Lung (tissue), 12 donors: ENCODE data around the gene CSMD2. TPM values are rescaled to one million over a fixed set of nuclear protein-coding genes. Genes with fewer than 3 reads are reported as not detected.

Source experiments
- ATAC-seq: fragments of 200-7000 bp; cut with Tn5 transposase; one replicate; pipeline ENCODE4 v1.9.1; 2020; ENCODE audit warnings: moderate number of reproducible peaks; ENCODE audit not compliant: insufficient read depth, low FRiP score
- DNase-seq, 3 donors: peaks; one replicate each; pipeline ENCODE4 v3.0.0-alpha.2; 2013 to 2017
- H3K27ac ChIP-seq, 2 donors: one replicate each; pipeline ENCODE4 v1.5.1; 2013; ENCODE audit warnings: mild to moderate bottlenecking in 2 of 2, moderate library complexity in 2 of 2, control low read depth in 1 of 2, inconsistent platforms in 1 of 2, low read depth in 1 of 2, low read length in 1 of 2
- H3K27me3 ChIP-seq, 3 donors: one replicate each; pipeline ENCODE4 v1.5.1; 2013; ENCODE audit warnings: low read length in 2 of 3; ENCODE audit not compliant: control insufficient read depth in 3 of 3, insufficient read depth in 3 of 3
- H3K36me3 ChIP-seq, 4 donors: one replicate each; pipeline ENCODE4 v1.5.1; 2013; ENCODE audit warnings: low read length in 4 of 4, mild to moderate bottlenecking in 1 of 4, moderate library complexity in 1 of 4; ENCODE audit not compliant: control insufficient read depth in 4 of 4, insufficient read depth in 4 of 4
- H3K4me1 ChIP-seq, 5 donors: one replicate each; pipeline ENCODE4 v1.5.1; 2013; ENCODE audit warnings: low read length in 5 of 5, mild to moderate bottlenecking in 2 of 5, moderate library complexity in 1 of 5; ENCODE audit not compliant: control insufficient read depth in 5 of 5, insufficient read depth in 5 of 5
- H3K4me3 ChIP-seq: one replicate; pipeline ENCODE4 v1.5.1; 2013; ENCODE audit warnings: mild to moderate bottlenecking, control low read depth, moderate library complexity
- H3K9ac ChIP-seq, 2 donors: one replicate each; pipeline ENCODE4 v1.5.1; 2013; ENCODE audit warnings: low read length in 2 of 2, control low read depth in 1 of 2; ENCODE audit not compliant: insufficient read depth in 1 of 2
- H3K9me3 ChIP-seq, 4 donors: one replicate each; pipeline ENCODE4 v1.5.1; 2013; ENCODE audit warnings: low read length in 3 of 4, mild to moderate bottlenecking in 1 of 4, moderate library complexity in 1 of 4; ENCODE audit not compliant: control insufficient read depth in 4 of 4, insufficient read depth in 3 of 4
- WGBS, 2 donors: extraction: QIAGEN DNeasy Blood & Tissue Kit; methylation state at CpG; one replicate each; pipeline ENCODE4 v1.1.7; 2013; 5-methylcytosine and 5-hydroxymethylcytosine counted together
- polyA plus RNA-seq, 2 donors: library from polyadenylated mRNA; stranded (reverse); fragments of 200-250 nt; gene quantifications; one replicate each; pipeline ENCODE4 v1.2.1, GENCODE V29; 2013
- total RNA-seq, 2 donors: library from RNA; depleted of rRNA in 1 of 2; stranded (reverse); fragments of >200 nt in 1 of 2; gene quantifications; one replicate each; pipeline ENCODE4 v1.2.1, GENCODE V29; 2014 to 2021
- TF ChIP-seq, protein P1 (sequence below): IDR thresholded peaks from 2 replicates; pipeline ENCODE4 v1.5.1; 2012; ENCODE audit warnings: mild to moderate bottlenecking; ENCODE audit errors: control extremely low read depth, extremely low read depth
- donor health status: control.
- donor health status: control.
- donor health status: Bipolar disorder and iron deficiency.
- donor health status: healthy.
- donor health status: DM: yes; HTN: yes; CAD: no.

Gene CSMD2
- total and polyA plus RNA-seq, 4 donors, result 0.11 to 1.2 (median 0.39) TPM

DNA sequence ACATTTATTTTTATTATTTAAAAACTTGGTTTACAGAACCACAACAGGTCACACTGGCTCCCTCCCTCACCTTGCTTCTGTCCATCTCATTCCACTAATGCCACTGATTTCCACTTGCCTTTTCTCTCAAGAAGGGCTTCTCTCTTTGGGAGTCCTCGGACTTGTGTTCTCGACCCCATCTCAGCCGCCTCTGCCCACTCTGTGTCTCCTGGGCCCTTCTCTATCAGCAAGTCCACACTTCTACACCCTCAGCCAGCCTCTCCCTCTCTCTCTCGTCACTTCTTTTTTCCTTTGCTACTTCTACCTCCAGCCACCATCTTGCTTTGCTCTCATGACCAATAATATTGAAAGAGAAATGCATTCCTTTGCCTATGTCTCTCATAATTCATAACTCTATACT lies 171.7 kb downstream of the CSMD2 start:
- WGBS, 2 donors, result 80 to 84% methylated on average over 4 of the region's 4 CpGs
- H3K9ac ChIP-seq, result no peak overlapping the region
- peaks cover 0 to 2% (median 0%) of the 10 kb centered on the region in 5 donors for H3K4me1 ChIP-seq
- no peaks in the 10 kb centered on the region for H3K36me3 ChIP-seq
- no peak overlapping the region for H3K27ac ChIP-seq
- DNase-seq (no peak), ATAC-seq (no peak)
- TF ChIP-seq, protein P1, sequence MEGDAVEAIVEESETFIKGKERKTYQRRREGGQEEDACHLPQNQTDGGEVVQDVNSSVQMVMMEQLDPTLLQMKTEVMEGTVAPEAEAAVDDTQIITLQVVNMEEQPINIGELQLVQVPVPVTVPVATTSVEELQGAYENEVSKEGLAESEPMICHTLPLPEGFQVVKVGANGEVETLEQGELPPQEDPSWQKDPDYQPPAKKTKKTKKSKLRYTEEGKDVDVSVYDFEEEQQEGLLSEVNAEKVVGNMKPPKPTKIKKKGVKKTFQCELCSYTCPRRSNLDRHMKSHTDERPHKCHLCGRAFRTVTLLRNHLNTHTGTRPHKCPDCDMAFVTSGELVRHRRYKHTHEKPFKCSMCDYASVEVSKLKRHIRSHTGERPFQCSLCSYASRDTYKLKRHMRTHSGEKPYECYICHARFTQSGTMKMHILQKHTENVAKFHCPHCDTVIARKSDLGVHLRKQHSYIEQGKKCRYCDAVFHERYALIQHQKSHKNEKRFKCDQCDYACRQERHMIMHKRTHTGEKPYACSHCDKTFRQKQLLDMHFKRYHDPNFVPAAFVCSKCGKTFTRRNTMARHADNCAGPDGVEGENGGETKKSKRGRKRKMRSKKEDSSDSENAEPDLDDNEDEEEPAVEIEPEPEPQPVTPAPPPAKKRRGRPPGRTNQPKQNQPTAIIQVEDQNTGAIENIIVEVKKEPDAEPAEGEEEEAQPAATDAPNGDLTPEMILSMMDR, result no peak
- H3K9me3 ChIP-seq, result peaks cover 0 to 4% (median 0%) of the 10 kb centered on the region in 4 donors
- peaks cover 0 to 4% (median 1%) of the 10 kb centered on the region in 3 donors for H3K27me3 ChIP-seq
- H3K4me3 ChIP-seq, result no peak overlapping the region

DNA sequence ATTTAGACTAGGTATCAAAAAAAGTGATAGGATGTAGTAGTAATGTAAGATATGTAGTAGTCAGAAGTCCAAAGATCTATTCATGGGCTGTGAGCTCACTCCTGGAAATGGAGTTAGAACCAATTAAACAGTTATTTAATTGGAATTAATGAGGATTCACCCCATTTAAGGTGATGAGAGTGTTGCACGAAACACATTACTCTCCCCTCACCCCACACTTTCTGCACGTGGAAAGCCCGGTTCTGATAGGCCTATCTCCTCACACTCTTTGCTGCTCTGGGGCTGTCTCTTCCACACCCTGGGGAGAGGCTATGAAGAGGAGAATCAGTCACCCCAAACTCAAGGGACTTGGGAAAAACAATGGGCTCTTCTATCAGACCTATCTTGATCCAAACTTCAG lies 174.7 kb downstream of the CSMD2 start:
- ATAC-seq, result no peak
- 69 to 78% methylated on average over 3 of the region's 3 CpGs for WGBS, 2 donors
- no peaks in the 10 kb centered on the region for H3K4me1 ChIP-seq

DNA sequence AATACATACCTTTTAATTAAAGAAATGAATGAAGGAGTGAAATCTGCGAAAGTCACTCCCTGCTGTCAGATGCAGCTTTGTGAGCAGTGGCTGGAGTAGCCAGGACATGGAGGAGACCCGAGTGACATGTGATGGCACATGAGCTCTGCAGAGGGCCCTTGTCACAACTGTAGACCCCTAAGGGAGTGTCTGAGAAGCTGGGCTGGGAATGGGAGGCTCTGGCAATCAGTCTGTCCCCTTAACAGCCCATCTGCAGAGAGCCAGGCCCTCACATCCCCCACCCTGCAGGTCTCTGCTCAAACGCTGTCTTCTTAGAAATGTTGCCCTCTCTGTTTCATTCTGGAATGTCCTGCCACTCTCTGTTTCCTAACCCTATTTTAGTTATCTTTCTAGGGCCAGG lies 176.9 kb downstream of the CSMD2 start:
- H3K9me3 ChIP-seq, result peaks cover 0 to 4% (median 0%) of the 10 kb centered on the region in 4 donors
- no peak overlapping the region for H3K27ac ChIP-seq
- no peaks in the 10 kb centered on the region for H3K36me3 ChIP-seq
- TF ChIP-seq, protein P1, result no peak
- DNase-seq (no peak), ATAC-seq (no peak)
- WGBS, 2 donors, result 64 to 72% methylated on average over 3 of the region's 3 CpGs
- peaks cover 0 to 14% (median 0%) of the 10 kb centered on the region in 3 donors for H3K27me3 ChIP-seq
- no peak overlapping the region for H3K4me3 ChIP-seq
- no peaks in the 10 kb centered on the region for H3K4me1 ChIP-seq
- H3K9ac ChIP-seq, result no peak overlapping the region

More for the DNA sequence above, 174.7 kb downstream of the CSMD2 start:
- peaks cover 0 to 8% (median 0%) of the 10 kb centered on the region in 3 donors for H3K27me3 ChIP-seq
- DNase-seq, result no peak
- no peak overlapping the region for H3K9ac ChIP-seq
- TF ChIP-seq, protein P1, result no peak
- peaks cover 0 to 4% (median 0%) of the 10 kb centered on the region in 4 donors for H3K9me3 ChIP-seq
- no peaks in the 10 kb centered on the region for H3K36me3 ChIP-seq
- no peak overlapping the region for H3K4me3 ChIP-seq
- no peak overlapping the region for H3K27ac ChIP-seq
